DOHH2 (cell line): ENCODE measurements around the gene FSTL1.

Experiments used
- CTCF ChIP-seq: fragments of 200-600 bp; sonication (generic); IDR thresholded peaks from one replicate; pipeline ENCODE4 v1.5.1; 2014; ENCODE audit warnings: antibody characterized with exemption, mild to moderate bottlenecking, low read depth, low read length; ENCODE audit not compliant: poor library complexity, severe bottlenecking
- EZH2phosphoT487 ChIP-seq: fragments of 200-600 bp; sonication (generic); IDR thresholded peaks from 2 replicates; pipeline ENCODE4 v1.6.1; 2017; ENCODE audit warnings: borderline replicate concordance, mild to moderate bottlenecking, antibody characterized with exemption, low read length, moderate library complexity, mixed read lengths

GRCh38 chr3:120450600-120451271 lies at the start of gene FSTL1:
- TF ChIP-seq CTCF (no peak), EZH2phosphoT487 (no peak)
